HL-60 (cell line): ENCODE data around the gene ZBTB1.
"Not testable (repeated sequence)": the region's sequence is repeated elsewhere in the genome, so short reads cannot be mapped to it uniquely, and the experiment has no call there.

Source experiments
- DNase-seq, 2 experiments: peaks; one replicate each; pipeline ENCODE4 v3.0.0-alpha.2; 2010 to 2020; ENCODE audit warnings: low read depth in 1 of 2, low spot score in 1 of 2
- H3K27ac ChIP-seq: fragments of 250-450 bp; sonication (Bioruptor Pico); replicated peaks from 2 replicates; pipeline ENCODE4 v1.5.1; 2020; ENCODE audit warnings: mild to moderate bottlenecking, moderate library complexity
- H3K27me3 ChIP-seq: fragments of 250-450 bp; sonication (Bioruptor Pico); 2 replicates; pipeline ENCODE4 v1.5.1; 2021; ENCODE audit warnings: mild to moderate bottlenecking, moderate library complexity; ENCODE audit not compliant: insufficient read depth, poor library complexity, severe bottlenecking
- H3K4me3 ChIP-seq: replicated peaks from 2 replicates; pipeline ENCODE4 v1.5.1; 2011; ENCODE audit warnings: mild to moderate bottlenecking, control low read depth, low read length; ENCODE audit not compliant: insufficient read depth
- CTCF ChIP-seq: IDR thresholded peaks from one replicate; pipeline ENCODE4 v1.5.1; 2011; ENCODE audit warnings: low read length, control low read depth, inconsistent platforms; ENCODE audit not compliant: insufficient read depth
- GABPA ChIP-seq: IDR thresholded peaks from 2 replicates; pipeline ENCODE4 v1.6.1; 2012; ENCODE audit warnings: low read depth
- POLR2AphosphoS5 ChIP-seq: IDR thresholded peaks from 2 replicates; pipeline ENCODE4 v1.6.1; 2012; ENCODE audit warnings: low read depth
- SPI1 ChIP-seq: IDR thresholded peaks from 2 replicates; pipeline ENCODE4 v1.6.1; 2012; ENCODE audit warnings: low read depth, mild to moderate bottlenecking, borderline replicate concordance
- TF ChIP-seq, protein P1 (sequence below): IDR thresholded peaks from 2 replicates; pipeline ENCODE4 v1.6.1; 2012; ENCODE audit warnings: low read depth; ENCODE audit not compliant: insufficient replicate concordance

The ZBTB1 gene

DNA sequence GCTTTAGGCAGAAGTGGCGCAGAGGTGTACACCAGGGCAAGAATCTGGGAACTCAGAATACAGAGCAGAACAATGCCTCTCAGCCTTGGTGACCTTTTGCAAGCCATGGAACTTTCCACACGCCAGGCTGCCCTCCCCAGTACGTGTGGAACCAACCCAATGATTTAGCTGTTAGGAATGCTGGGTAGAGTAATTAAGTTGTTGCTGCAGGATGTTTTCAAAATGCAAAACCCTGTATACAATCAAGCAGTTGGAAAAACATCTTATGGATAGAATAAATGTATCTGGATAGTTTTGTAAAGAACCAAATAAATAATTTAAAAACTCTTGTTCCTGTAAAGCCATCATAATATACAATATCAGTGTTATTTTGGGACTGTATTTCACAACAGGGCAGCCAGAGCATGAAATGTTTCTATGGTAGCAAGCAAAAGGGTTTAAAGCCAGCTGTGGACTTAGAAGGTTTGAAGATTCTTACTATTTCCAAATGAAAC is 64.6 kb downstream of the ZBTB1 start:
- Histone ChIP-seq H3K4me3 (no peak overlapping the region), H3K27me3 (no peaks in the 10 kb centered on the region), H3K27ac (no peak overlapping the region)
- TF ChIP-seq CTCF (no peak), SPI1 (no peak), GABPA (no peak)
- TF ChIP-seq, protein P1, sequence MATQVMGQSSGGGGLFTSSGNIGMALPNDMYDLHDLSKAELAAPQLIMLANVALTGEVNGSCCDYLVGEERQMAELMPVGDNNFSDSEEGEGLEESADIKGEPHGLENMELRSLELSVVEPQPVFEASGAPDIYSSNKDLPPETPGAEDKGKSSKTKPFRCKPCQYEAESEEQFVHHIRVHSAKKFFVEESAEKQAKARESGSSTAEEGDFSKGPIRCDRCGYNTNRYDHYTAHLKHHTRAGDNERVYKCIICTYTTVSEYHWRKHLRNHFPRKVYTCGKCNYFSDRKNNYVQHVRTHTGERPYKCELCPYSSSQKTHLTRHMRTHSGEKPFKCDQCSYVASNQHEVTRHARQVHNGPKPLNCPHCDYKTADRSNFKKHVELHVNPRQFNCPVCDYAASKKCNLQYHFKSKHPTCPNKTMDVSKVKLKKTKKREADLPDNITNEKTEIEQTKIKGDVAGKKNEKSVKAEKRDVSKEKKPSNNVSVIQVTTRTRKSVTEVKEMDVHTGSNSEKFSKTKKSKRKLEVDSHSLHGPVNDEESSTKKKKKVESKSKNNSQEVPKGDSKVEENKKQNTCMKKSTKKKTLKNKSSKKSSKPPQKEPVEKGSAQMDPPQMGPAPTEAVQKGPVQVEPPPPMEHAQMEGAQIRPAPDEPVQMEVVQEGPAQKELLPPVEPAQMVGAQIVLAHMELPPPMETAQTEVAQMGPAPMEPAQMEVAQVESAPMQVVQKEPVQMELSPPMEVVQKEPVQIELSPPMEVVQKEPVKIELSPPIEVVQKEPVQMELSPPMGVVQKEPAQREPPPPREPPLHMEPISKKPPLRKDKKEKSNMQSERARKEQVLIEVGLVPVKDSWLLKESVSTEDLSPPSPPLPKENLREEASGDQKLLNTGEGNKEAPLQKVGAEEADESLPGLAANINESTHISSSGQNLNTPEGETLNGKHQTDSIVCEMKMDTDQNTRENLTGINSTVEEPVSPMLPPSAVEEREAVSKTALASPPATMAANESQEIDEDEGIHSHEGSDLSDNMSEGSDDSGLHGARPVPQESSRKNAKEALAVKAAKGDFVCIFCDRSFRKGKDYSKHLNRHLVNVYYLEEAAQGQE, result no peak
- no peak for DNase-seq

GRCh38 chr14:64569646-64570045 is 65.1 kb downstream of the ZBTB1 start:
- not testable (repeated sequence) for H3K4me3 ChIP-seq, DNase-seq, H3K27ac ChIP-seq, H3K27me3 ChIP-seq

GRCh38 chr14:64572386-64573104 is 68.0 kb downstream of the ZBTB1 start:
- TF ChIP-seq CTCF (no peak), GABPA (no peak), POLR2AphosphoS5 (no peak), SPI1 (no peak)
- TF ChIP-seq, protein P1, result no peak
- Histone ChIP-seq H3K4me3 (no peak overlapping the region), H3K27ac (no peak overlapping the region), H3K27me3 (no peaks in the 10 kb centered on the region)
- DNase-seq, result no peak

GRCh38 chr14:64573109-64573508 is 68.5 kb downstream of the ZBTB1 start:
- no peak for DNase-seq
- H3K4me3 ChIP-seq, result no peak overlapping the region
- TF ChIP-seq SPI1 (no peak), CTCF (no peak), GABPA (no peak)
- TF ChIP-seq, protein P1, result no peak

More at GRCh38 chr14:64573109-64573508, 68.5 kb downstream of the ZBTB1 start:
- Histone ChIP-seq H3K27ac (no peak overlapping the region), H3K27me3 (no peaks in the 10 kb centered on the region)
